GM20000 (cell line): ENCODE results near the gene GPR68.
A peak's percentile ranks its signal among the peaks of the same experiment; 100 is the strongest.

Experiments
- DNase-seq: peaks from one replicate; pipeline ENCODE4 v3.0.0; 2012; ENCODE audit warnings: low spot score
- TF ChIP-seq, protein P1 (sequence below): IDR thresholded peaks from 2 replicates; pipeline ENCODE4 v1.5.1; 2012; ENCODE audit warnings: mild to moderate bottlenecking, control low read depth; ENCODE audit errors: extremely low read depth, missing control alignments

Gene GPR68, protein sequence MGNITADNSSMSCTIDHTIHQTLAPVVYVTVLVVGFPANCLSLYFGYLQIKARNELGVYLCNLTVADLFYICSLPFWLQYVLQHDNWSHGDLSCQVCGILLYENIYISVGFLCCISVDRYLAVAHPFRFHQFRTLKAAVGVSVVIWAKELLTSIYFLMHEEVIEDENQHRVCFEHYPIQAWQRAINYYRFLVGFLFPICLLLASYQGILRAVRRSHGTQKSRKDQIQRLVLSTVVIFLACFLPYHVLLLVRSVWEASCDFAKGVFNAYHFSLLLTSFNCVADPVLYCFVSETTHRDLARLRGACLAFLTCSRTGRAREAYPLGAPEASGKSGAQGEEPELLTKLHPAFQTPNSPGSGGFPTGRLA

DNA sequence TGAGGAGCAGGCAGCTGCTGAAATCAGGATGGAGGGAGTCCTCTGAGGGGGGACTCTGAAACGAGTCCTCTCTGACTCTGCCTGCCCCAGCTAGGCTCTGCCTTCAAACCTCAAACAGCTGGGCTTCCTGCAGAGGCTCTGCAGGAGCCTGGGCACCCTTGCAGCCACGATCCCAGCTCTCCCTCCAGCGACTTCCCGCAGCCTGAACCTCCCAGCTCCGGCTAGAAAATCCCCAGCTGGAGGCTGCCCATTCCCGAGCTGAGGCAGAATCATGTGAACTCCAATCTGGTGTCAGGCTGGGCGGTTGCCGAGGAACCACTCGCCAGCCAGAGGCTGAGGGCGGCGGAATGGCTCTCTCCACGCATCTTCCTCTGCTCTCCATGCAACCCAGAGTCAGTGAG lies at the start of gene GPR68:
GPR68 (minus strand) TSS at position 204 of the 401 bp plus-strand sequence. CDS start 9,654 bp downstream, outside the sequence.
- TF ChIP-seq, protein P1, sequence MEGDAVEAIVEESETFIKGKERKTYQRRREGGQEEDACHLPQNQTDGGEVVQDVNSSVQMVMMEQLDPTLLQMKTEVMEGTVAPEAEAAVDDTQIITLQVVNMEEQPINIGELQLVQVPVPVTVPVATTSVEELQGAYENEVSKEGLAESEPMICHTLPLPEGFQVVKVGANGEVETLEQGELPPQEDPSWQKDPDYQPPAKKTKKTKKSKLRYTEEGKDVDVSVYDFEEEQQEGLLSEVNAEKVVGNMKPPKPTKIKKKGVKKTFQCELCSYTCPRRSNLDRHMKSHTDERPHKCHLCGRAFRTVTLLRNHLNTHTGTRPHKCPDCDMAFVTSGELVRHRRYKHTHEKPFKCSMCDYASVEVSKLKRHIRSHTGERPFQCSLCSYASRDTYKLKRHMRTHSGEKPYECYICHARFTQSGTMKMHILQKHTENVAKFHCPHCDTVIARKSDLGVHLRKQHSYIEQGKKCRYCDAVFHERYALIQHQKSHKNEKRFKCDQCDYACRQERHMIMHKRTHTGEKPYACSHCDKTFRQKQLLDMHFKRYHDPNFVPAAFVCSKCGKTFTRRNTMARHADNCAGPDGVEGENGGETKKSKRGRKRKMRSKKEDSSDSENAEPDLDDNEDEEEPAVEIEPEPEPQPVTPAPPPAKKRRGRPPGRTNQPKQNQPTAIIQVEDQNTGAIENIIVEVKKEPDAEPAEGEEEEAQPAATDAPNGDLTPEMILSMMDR = no peak
- DNase-seq = no peak

DNA sequence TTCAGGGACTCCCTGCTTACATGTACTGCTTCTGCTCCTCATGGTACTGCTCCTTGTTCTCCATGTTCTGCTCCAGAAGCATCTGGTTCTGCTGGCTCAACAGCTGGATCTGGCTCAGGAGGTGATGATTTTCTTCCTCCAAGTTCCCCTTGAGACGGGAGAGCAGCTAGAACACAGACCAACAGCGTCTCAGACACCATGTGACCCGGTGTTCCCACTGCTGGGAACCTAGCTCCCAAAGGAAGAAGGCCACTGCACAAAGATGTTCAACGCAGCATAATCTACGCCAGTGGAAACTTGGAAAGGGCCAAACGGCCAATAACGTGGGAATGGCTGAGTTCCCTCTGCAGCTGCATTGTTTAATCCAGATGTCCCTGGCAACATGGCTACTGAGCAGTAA lies 49.6 kb upstream of the GPR68 start:
- no peak for DNase-seq
- TF ChIP-seq, protein P1 = no peak

DNA sequence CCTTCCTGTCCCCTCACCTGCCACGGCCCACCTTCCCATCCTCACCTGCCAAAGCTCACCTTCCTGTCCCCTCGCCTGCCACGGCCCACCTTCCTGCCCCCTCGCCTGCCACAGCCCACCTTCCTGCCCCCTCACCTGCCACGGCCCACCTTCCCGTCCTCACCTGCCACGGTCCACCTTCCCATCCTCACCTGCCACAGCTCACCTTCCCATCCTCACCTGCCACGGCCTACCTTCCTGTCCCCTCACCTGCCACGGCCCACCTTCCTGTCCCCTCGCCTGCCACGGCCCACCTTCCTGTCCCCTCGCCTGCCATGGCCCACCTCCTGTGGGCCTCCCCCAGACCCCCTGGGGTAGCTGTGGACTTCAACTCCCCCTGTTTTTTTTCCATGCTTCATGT lies 48.8 kb upstream of the GPR68 start:
- TF ChIP-seq, protein P1 = no peak
- DNase-seq = peak; percentile 77

DNA sequence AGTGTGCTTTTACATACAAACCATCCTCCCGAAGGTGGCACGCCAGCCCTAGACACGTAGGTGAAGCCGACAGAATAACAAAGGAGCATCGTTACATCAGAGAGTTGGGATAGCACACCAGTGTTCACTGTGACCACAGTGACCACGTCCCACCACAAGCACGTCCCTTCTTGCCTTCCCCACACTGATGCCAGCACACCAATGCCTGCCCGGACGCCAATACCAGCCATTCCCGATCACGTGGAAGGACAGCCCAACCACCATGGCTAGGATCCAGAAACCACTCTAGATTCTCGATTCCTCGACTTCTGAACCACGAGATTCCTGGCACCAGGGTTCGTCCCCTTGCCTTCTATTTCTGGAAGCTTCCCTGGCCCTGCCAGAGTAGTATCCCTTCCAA lies 48.0 kb upstream of the GPR68 start:
- DNase-seq = no peak
- TF ChIP-seq, protein P1 = no peak

DNA sequence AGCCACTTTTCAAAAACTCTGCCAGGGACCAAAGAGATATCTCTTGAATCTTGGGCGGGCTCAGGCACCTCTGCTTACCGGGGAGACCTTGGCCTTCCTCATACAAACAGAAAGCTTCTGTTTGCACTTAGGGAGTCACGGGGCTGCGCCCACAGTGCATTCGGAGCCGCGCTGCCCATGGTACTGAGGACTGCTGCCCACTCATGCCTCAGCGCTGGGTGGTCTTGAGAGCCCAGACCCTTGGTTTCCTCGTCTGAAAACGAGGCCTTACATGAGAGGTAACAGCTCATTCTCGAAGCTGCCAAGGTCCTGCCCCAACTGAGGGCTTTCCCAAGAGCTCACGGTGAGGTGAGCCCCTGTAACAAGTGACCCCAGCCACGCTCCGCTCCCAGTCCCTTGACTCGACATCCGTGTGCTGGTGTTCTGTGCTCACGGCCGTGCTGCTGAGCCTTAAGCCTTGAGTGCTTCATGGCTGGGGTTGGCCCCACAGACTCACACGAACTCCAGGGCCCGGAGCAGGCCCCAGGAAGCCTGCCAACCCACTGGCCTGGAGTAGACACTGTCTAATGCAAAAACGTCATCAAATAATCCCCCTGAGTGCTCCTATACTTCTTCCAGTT lies 47.4 kb upstream of the GPR68 start:
- DNase-seq = no peak
- TF ChIP-seq, protein P1 = no peak

DNA sequence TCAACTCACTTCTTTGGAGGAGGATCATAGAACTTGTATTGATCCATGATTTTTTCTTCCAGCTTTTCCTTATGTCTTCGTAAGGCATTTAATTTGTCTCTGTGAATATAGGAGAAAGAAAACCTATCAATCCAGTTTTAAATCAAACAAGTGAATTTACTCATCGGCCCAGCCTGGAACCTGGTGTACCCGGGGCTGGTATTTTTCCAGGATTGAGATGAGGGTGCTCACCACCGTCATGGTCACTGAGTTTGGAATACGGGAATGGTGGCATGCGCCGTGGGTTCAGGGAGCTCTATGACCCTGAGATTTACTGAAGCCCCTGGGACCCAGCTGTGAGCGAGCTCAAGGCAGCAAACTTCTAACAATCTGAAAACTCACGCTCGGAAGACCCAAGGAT lies 46.5 kb upstream of the GPR68 start:
- TF ChIP-seq, protein P1 = no peak
- DNase-seq = no peak

DNA sequence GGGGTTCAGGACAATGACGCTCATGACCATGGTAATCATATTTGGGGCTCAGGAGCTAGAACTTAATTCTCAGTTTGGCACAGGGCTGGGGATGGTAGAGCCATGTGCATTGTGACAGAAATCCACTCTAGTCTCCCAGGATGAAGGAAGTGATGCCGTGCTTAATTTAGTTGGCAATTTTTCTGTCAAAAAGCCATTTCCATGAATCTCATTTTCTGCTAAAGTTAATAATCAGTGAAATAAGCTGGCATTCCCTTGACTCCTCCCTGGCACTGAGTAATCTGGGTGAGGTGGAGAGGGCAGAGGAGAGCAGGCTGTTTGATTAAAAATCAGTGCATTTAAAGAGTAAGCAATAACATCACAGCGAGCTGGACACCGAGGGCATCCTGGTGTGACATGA lies 45.0 kb upstream of the GPR68 start:
- TF ChIP-seq, protein P1 = no peak
- no peak for DNase-seq
